ENCODE data around the gene CABLES2. TPM values are rescaled to one million over a fixed set of nuclear protein-coding genes. Genes with fewer than 3 reads are reported as not detected.

The CABLES2 gene
- total RNA-seq, 4 donors from 2014 or later, result 2.0 to 6.9 (median 4.1) TPM

GRCh38 chr20:62448788-62449187 lies 41.7 kb upstream of the CABLES2 start:
- H3K4me1 ChIP-seq, result no peaks in the 10 kb centered on the region
- intact Hi-C loops (cut with DNase I), result no loop called here
- WGBS, result 72% methylated on average over 9 of the region's 14 CpGs
- no peak overlapping the region for H3K4me3 ChIP-seq
- H3K9me3 ChIP-seq, result no peaks in the 10 kb centered on the region
- no peaks in the 10 kb centered on the region for H3K36me3 ChIP-seq
- no peak for TF ChIP-seq CTCF (IDR thresholded peaks at IDR 0.05)
- no peak for TF ChIP-seq POLR2AphosphoS5 (IDR thresholded peaks at IDR 0.05)
- no peak for TF ChIP-seq POLR2A (IDR thresholded peaks at IDR 0.05; ENCODE audit: low read depth)
- TF ChIP-seq EP300 (IDR thresholded peaks at IDR 0.05), result no peak
- DNase-seq (ENCODE audit: extremely low spot score), result no peak
- no peak overlapping the region for H3K27ac ChIP-seq (replicated peaks in 1 of 4)
- peaks cover 0 to 95% (median 0%) of the 10 kb centered on the region in 4 donors for H3K27me3 ChIP-seq

GRCh38 chr20:62448038-62448437 lies 41.0 kb upstream of the CABLES2 start:
- Histone ChIP-seq H3K27me3 (peaks cover 0 to 93% (median 0%) of the 10 kb centered on the region in 4 donors), H3K9me3 (no peaks in the 10 kb centered on the region), H3K4me1 (no peaks in the 10 kb centered on the region), H3K36me3 (no peaks in the 10 kb centered on the region), H3K27ac (replicated peaks in 1 of 4) (no peak overlapping the region), H3K4me3 (no peak overlapping the region)
- no peak for TF ChIP-seq EP300 (IDR thresholded peaks at IDR 0.05)
- TF ChIP-seq CTCF (IDR thresholded peaks at IDR 0.05), result no peak
- no peak for TF ChIP-seq POLR2AphosphoS5 (IDR thresholded peaks at IDR 0.05)
- no peak for TF ChIP-seq POLR2A (IDR thresholded peaks at IDR 0.05; ENCODE audit: low read depth)
- intact Hi-C loops (cut with DNase I), result no loop called here
- 65% methylated on average over 9 of the region's 10 CpGs for WGBS
- DNase-seq (ENCODE audit: extremely low spot score), result no peak

- no peaks in the 10 kb centered on the region for H3K36me3 ChIP-seq
- no peaks in the 10 kb centered on the region for H3K9me3 ChIP-seq
- H3K27ac ChIP-seq (replicated peaks in 1 of 4), result no peak overlapping the region
- 88% methylated on average over 41 of the region's 44 CpGs for WGBS
- DNase-seq (ENCODE audit: extremely low spot score), result no peak
- TF ChIP-seq POLR2A (IDR thresholded peaks at IDR 0.05; ENCODE audit: low read depth) (no peak), POLR2AphosphoS5 (IDR thresholded peaks at IDR 0.05) (no peak), CTCF (IDR thresholded peaks at IDR 0.05) (no peak), EP300 (IDR thresholded peaks at IDR 0.05) (no peak)
- H3K4me3 ChIP-seq, result no peak overlapping the region
- peaks cover 0 to 89% (median 0%) of the 10 kb centered on the region in 4 donors for H3K27me3 ChIP-seq
- H3K4me1 ChIP-seq, result no peaks in the 10 kb centered on the region
- intact Hi-C loops (cut with DNase I), result no loop called here
Measured at GRCh38 chr20:62446888-62447869, 40.1 kb upstream of the CABLES2 start.

- Histone ChIP-seq H3K36me3 (no peaks in the 10 kb centered on the region), H3K9me3 (no peaks in the 10 kb centered on the region), H3K4me3 (no peak overlapping the region), H3K27ac (replicated peaks in 1 of 4) (no peak overlapping the region), H3K27me3 (peaks cover 0 to 91% (median 0%) of the 10 kb centered on the region in 4 donors), H3K4me1 (no peaks in the 10 kb centered on the region)
- no peak for DNase-seq (ENCODE audit: extremely low spot score)
- intact Hi-C loops (cut with DNase I), result no loop called here
- 34% methylated on average over 9 of the region's 12 CpGs for WGBS
- no peak for TF ChIP-seq POLR2A (IDR thresholded peaks at IDR 0.05; ENCODE audit: low read depth)
Measured at GRCh38 chr20:62446481-62446880, 39.4 kb upstream of the CABLES2 start.

- no peaks in the 10 kb centered on the region for H3K4me1 ChIP-seq
- no peaks in the 10 kb centered on the region for H3K9me3 ChIP-seq
- intact Hi-C loops (cut with DNase I), result no loop called here
- H3K4me3 ChIP-seq, result no peak overlapping the region
- H3K36me3 ChIP-seq, result no peaks in the 10 kb centered on the region
- WGBS, result 85% methylated on average over 17 of the region's 36 CpGs
- no peak overlapping the region for H3K27ac ChIP-seq (replicated peaks in 1 of 4)
- DNase-seq (ENCODE audit: extremely low spot score), result no peak
- TF ChIP-seq POLR2A (IDR thresholded peaks at IDR 0.05; ENCODE audit: low read depth) (no peak), EP300 (IDR thresholded peaks at IDR 0.05) (no peak), POLR2AphosphoS5 (IDR thresholded peaks at IDR 0.05) (no peak), CTCF (IDR thresholded peaks at IDR 0.05) (no peak)
- H3K27me3 ChIP-seq, result peaks cover 0 to 90% (median 0%) of the 10 kb centered on the region in 4 donors
Measured at GRCh38 chr20:62445553-62446340, 38.7 kb upstream of the CABLES2 start.
